Measurements from ENCODE around the gene NLRP9. TPM values are rescaled to one million over a fixed set of nuclear protein-coding genes. Genes with fewer than 3 reads are reported as not detected.

Gene NLRP9
- polyA plus RNA-seq, 5 donors: 0.06 TPM; not detected in 4

DNA sequence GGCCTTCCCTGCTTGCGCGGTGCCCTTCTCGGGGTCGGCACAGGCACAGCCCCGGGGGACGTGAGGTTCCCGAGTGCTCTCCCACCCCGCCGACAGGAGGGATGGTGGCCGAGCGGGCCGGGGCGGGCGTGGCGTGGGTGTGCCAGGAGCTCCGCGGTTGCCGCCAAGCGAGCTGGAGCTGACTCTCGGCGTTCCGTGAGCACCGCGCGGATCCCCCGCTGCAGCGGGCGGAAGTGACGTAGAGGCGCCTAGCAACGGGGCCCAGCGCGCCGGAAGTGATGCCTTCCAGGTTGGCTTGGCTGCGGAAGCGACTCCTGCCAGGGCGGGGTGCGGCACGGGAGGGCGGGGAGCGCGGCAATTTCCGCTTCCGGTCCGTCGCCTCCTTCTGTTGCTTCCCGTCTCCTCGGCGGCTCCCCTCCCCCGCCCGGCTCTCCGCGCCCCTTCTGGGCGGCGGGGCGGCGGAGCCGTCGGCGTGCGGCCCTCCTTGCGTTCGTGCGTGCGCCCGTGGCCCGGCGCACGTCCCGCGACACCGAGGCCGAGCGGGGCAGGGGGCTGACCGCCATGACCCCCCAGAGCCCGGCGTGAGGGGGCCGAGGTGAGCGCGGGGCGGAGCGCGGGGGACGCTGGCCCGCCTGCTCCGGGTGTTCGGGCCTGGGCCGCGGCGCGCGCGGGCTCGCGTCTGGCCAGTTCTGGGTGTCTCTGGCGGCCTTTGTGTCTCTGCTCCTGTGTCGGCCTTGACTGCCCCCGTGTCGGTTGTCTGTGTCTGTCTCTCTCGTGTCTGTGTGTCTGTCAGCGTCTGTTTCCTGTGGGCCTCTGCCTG lies 63.2 kb downstream of the NLRP9 start, which contains the start of gene EPN1:
EPN1 (plus strand) TSS at position 386 of the 820 bp plus-strand sequence. CDS start 3,402 bp downstream, outside the sequence.
- DNase-seq: peak; percentile 94 to 96

DNA sequence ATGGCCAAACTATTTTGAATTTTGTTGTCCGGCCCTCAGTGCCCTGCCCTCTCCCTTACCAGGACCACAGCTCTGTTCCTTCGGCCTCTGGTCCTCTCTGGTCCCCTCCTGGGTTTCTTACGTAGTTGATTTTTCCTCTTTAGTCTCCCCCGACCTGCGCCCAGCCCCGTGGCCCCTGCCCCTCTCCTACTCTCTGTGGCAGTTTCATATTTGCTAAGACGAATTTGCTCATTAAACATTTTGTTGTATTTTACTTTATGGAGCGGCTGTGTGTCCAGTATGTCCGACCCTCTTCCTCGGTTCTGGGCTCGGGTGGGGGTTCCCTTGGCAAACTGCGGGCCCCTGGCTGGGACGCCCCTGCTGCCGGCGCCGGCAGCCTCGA lies 63.8 kb downstream of the NLRP9 start:
- DNase-seq: no peak

DNA sequence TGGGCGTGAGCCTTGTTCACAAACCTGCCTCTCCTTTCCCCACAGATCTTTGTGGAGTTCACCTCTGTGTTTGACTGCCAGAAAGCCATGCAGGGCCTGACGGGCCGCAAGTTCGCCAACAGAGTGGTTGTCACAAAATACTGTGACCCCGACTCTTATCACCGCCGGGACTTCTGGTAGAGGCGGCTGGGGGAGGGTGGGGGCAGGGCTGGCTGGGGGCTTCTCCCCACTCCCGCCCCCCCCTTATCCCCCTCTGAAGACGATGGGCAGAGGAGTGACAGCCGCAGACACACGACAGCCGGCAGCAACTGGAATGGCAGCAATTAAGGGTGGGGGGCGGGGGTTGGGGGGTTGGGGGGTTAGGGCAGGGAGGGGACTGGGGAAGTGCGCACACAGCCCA lies 64.3 kb downstream of the NLRP9 start:
- DNase-seq: no peak

DNA sequence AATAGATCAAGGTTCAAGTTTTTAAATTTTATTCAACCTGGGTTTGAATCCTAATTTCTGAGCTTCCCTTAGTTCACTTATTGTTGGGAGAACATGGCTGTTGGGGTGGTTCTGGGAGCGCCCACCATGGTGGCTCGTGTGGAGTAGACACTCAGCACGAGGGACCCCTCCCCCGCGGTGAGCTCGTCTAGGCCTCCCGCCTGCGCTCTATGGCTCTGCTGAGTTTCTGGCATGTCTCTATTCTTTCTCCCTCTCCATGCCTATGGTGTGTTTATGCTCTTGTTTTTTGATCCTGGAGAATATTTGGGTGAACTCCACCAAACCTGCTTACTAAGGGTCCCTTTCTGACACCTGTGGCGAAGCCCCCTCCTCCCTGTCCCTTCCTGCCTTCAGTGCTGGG lies 64.7 kb downstream of the NLRP9 start:
- DNase-seq: no peak

- no peak for DNase-seq
Observed at GRCh38 chr19:55672418-55672817, 65.8 kb downstream of the NLRP9 start.

GRCh38 chr19:55671054-55671378 lies 67.2 kb downstream of the NLRP9 start:
- DNase-seq: no peak

- no peak for DNase-seq
Observed at GRCh38 chr19:55670280-55671053, 67.7 kb downstream of the NLRP9 start.

- DNase-seq: no peak
Observed at GRCh38 chr19:55669418-55670279, 68.6 kb downstream of the NLRP9 start.

DNA sequence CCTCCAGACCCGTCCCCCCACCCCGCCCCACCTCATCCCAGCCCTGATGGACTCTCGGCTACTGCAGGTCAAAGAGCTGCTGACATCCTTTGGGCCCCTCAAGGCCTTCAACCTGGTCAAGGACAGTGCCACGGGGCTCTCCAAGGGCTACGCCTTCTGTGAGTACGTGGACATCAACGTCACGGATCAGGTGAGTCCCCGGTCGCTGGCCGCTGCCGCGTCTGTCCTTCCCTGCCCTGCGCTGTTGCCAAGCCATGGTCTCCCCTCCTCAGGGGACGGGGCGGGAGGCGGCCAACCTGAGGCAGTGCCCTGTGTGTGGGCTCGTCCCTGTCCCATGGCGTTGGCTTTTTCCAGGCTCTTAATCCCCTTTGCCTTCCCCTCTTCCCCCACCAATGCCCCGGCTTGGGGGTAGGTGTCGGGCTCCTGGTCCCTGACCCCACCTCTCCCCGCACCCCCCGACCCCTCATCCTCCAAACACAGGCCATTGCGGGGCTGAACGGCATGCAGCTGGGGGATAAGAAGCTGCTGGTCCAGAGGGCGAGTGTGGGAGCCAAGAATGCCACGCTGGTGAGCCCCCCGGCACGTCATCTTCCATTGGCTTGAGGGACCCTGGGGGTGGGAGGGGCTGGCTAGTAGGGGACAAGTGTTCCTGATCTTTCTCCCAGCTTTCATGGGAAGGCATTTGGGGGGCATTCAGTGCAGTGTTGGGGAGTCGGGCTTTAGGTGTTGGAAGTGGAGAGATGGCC lies 69.4 kb downstream of the NLRP9 start:
- DNase-seq: no peak

GRCh38 chr19:55667958-55668357 lies 70.2 kb downstream of the NLRP9 start:
- no peak for DNase-seq

DNA sequence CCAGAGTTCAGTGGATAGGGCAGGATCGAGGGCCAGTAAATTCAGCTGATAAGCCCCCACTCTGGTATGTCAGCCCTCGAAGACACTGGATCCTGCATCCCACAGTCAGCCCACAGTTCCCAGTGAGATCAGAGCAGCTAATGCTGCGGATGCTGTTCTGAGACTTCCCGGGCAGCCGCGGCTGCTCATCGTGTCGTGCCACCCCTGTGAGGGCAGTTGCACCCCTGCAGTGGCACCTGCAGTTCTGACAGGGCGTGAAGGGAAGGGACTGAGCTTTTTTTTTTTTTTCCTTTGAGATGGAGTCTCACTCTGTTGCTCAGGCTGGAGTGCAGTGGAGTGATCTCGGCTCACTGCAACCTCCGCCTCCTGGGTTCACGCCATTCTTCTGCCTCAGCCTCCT lies 70.7 kb downstream of the NLRP9 start:
- no peak for DNase-seq

- no peak for DNase-seq
Observed at GRCh38 chr19:55667006-55667381, 71.2 kb downstream of the NLRP9 start.

DNA sequence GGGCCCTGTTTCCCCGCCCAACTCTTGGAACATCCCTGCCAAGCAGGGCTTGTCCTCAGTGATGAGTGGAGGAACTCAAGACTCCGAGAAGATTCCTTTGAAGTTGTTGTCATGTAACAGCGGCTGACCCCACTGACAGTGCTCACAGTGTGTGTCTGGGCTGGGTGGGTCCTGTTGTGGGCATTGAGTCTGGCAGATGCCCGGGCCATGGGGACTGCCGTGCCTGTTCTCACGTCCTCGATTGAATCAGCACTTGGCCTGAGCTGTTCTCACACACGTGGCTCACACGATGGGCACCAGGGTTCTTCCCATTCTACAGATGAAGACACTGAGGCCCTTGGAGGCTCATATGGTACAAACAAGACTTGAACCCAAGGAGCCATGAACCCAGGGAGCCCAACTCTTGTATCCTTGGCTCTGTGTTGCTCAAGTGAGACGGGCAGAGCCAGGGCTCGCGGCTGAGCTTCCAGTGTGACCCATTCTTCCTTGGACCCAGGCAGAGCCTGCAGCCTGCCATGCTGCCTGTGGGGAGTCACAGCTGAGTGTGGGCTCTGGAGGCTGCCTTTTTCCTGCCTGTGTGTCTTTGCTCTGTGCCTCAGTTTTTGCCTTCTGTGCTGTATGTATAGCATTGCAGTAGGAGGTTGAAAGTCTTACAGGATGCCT lies 71.7 kb downstream of the NLRP9 start:
- no peak for DNase-seq

GRCh38 chr19:55663846-55664536 lies 74.2 kb downstream of the NLRP9 start:
- DNase-seq: no peak

GRCh38 chr19:55661826-55662225 lies 76.4 kb downstream of the NLRP9 start:
- DNase-seq: no peak

DNA sequence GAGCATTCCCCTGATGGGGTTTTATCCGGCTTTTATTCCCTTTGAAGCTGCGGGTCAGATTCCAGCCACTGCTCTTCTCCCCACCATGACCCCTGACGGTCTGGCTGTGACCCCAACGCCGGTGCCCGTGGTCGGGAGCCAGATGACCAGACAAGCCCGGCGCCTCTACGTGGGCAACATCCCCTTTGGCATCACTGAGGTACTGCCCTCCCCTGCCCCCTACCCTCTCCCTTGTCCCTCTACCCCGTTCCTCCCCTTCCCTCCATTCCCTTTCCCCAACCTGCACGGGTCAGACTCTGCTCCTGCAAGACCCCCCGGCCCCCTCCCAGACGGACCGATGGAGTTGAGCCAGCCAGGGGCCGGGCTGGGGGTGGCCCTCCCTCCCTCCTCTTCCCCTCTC lies 77.2 kb downstream of the NLRP9 start:
- no peak for DNase-seq

DNA sequence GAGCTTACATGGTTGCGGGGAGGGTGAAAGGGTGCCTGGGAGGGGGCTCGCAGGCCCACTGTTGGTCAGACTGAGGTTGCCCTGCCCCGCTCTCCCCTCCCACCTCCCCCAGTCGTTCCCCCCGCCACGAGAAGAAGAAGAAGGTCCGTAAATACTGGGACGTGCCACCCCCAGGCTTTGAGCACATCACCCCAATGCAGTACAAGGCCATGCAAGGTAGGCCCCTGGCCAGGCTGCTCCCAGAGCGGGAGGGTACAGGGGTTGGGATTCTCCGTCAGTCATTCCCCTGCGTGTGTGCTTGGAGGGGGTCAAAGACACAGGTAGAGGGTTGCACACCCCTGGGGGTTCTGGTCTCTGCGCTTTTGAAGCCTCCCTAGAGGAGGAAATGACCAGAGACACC lies 77.8 kb downstream of the NLRP9 start:
- no peak for DNase-seq

GRCh38 chr19:55659822-55660221 lies 78.4 kb downstream of the NLRP9 start:
- DNase-seq: no peak

DNA sequence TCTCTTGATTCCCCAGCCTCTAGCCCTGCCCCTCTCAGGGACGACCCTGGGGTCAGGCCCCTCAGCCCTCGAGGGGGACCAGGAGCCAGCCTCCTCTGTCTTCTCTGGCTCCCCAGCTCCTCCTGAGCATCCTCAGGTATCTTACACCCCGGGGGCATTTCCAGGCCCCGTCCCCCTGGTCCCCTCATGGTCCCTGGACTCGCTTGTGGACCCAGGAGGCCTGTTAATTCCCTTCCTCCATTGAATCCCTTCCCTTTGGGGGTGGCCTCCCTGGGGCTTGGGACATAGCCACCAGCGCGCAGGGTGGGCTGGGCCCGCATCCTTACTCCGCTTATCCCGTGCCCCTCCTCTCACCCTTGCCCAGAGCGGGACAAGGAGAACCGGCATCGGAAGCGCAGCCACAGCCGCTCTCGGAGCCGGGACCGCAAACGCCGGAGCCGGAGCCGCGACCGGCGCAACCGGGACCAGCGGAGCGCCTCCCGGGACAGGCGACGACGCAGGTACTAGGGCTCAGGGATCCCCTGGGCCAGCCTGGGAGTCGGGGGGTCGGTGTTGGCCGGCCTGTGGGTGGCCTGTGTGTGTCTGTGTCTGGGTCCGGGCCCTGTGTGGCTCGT lies 79.2 kb downstream of the NLRP9 start:
- no peak for DNase-seq
